OCI-LY7 (cell line): Measurements from ENCODE around the gene VSIG1.

Experiments
- CTCF ChIP-seq: fragments of 200-600 bp; sonication (generic); conservative IDR thresholded peaks from 2 replicates; pipeline ENCODE4 v1.5.1; 2014; ENCODE audit warnings: mild to moderate bottlenecking, antibody characterized with exemption, low read length, moderate library complexity, mixed read lengths
- EZH2phosphoT487 ChIP-seq: fragments of 200-600 bp; sonication (generic); IDR thresholded peaks from 2 replicates; pipeline ENCODE4 v1.6.1; 2018; ENCODE audit warnings: low read depth, borderline replicate concordance, mild to moderate bottlenecking, mixed run types, antibody characterized with exemption, low read length, moderate library complexity, mixed read lengths

DNA sequence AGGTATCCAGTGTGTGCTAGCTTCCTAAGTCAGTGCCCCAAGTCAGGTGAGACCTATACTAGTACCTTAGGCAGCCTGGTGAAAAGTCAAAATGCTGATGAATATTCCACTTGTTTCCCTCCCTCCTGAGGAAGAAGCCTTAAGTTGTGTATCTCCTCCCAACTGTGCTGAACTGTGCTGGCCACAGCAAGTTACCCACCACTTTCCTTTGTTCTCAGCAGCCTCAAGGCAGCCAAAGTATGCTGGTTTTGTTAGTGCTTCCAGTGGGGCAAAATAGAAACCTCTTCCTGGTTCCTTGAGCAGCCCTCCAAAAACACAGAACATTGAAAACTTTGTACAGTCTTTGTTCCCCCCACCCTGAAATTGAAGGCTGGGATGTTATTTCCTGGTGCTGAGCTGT is 60.6 kb downstream of the VSIG1 start:
- no peak for TF ChIP-seq CTCF
- TF ChIP-seq EZH2phosphoT487, result no peak
